Inferior parietal cortex (tissue), 1 donor: Measurements from ENCODE around the gene CPD.

ENCODE experiments used
- DNase-seq: peaks from one replicate; pipeline ENCODE4 v3.0.0-alpha.2; 2016; ENCODE audit errors: extremely low spot score

CPD gene

GRCh38 chr17:30505868-30506417, 127.2 kb downstream of the CPD start:
- no peak for DNase-seq

DNA sequence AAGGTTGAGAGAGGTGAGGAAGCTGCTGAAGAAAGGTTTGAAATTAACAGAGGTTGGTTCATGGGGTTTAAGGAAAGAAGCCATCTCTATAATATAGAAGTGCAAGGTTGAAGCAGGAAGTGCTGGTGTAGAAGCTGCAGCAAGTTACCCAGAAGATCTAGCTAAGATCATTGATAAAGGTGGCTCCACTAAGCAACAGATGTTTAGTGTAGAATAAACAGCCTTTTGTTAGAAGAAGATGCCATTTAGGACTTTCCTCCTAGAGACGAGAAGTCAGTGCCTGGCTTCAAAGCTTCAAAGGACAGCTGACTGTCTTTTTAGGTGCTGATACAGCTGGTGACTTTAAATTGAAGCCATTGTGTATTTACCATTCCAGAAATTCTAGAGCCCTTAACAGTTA, 127.8 kb downstream of the CPD start:
- no peak for DNase-seq

DNA sequence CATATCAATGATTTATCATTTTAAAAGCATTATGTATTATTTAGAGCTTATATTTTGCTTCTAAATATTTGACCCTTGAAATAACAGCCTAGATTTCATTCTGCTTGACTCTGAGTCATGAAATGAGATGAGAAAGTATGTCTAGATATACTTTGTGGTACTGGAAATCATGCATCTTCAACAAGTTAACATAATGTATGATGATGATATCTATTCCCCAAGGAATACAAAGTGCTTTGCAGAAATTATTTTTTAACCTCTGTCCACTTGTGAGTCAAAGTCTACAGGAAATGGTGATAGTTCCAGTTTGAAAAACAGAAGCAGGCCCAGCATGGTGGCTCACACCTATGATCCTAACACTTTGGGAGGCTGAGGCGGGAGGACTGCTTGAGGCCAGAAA, 134.6 kb downstream of the CPD start:
- no peak for DNase-seq

DNA sequence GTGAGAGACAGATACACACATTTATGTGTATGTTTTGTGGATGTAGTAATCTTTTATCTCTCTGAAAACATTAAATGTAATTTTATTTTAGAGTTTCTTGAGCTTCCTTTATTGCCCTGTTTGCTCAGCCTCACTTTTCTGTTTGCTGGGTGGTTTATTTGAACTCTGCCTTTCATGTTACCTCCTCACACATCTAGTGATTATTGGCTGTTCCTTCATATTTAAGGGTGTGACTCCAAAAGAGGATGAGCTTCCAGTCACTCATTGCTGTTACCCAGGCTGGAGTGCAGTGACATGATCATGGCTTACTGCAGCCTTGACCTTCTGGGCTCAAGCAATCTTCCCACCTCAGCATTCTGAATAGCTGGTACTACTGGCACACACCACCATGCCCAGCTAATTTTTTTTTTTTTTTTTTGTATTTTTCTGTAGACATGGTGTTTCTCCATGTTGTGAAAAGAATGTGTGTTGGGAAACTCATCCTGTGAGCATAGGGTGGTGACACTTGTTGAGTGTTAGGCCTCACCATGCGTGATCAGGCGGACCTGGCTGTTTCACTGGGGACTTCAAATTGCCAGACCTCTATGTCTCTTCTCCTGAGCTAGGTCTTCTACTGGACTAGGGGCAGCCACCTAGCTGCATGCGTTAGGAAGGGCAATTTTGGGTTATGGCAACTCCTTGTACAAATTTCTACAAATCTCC, 136.3 kb downstream of the CPD start:
- no peak for DNase-seq

DNA sequence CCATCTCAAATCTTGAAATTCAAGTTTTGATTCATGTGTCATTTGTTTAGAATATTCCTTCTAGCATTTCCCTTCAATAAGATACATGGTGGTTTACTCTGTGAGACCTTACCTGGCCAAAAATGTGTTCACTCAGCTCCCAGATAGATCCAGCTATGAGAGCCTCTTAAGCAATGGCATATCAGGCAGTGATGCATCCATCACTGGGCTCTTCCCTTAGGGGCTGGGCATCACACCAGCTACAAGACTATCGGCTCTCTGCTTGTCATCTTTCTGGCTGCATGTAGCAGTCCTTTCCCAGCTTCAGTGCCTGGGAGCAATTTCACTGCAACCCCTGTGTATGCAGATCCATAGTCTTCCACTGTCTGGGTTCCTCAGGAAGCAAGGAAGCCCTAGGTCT, 139.1 kb downstream of the CPD start:
- DNase-seq, result no peak

- DNase-seq, result no peak
These were observed 140.4 kb downstream of the CPD start for GRCh38 chr17:30519166-30519565.
